Femur (tissue), 1 donor: ENCODE data around the gene PI16.

ENCODE experiments used
- DNase-seq: peaks from one replicate; pipeline ENCODE4 v3.0.0-alpha.2; 2017

Gene PI16

GRCh38 chr6:37005827-37006567, 51.5 kb downstream of the PI16 start:
- DNase-seq: no peak

- no peak for DNase-seq
These were observed 52.3 kb downstream of the PI16 start for GRCh38 chr6:37006793-37007339.

- no peak for DNase-seq
These were observed 53.0 kb downstream of the PI16 start for GRCh38 chr6:37007340-37008043.

- no peak for DNase-seq
These were observed 54.2 kb downstream of the PI16 start for GRCh38 chr6:37008484-37009465.

GRCh38 chr6:37010402-37010892, 55.9 kb downstream of the PI16 start:
- DNase-seq: no peak

GRCh38 chr6:37011656-37012378, 57.3 kb downstream of the PI16 start:
- DNase-seq: no peak

- no peak for DNase-seq
These were observed 59.3 kb downstream of the PI16 start for GRCh38 chr6:37013516-37014491.
